GM15510 (cell line): ENCODE results near the gene GLRX.

Experiments used
- POLR2A ChIP-seq: IDR thresholded peaks from 3 replicates; pipeline ENCODE4 v1.6.1; 2011; ENCODE audit warnings: borderline replicate concordance; ENCODE audit not compliant: insufficient read length; ENCODE audit errors: extremely low read depth

GLRX gene

DNA sequence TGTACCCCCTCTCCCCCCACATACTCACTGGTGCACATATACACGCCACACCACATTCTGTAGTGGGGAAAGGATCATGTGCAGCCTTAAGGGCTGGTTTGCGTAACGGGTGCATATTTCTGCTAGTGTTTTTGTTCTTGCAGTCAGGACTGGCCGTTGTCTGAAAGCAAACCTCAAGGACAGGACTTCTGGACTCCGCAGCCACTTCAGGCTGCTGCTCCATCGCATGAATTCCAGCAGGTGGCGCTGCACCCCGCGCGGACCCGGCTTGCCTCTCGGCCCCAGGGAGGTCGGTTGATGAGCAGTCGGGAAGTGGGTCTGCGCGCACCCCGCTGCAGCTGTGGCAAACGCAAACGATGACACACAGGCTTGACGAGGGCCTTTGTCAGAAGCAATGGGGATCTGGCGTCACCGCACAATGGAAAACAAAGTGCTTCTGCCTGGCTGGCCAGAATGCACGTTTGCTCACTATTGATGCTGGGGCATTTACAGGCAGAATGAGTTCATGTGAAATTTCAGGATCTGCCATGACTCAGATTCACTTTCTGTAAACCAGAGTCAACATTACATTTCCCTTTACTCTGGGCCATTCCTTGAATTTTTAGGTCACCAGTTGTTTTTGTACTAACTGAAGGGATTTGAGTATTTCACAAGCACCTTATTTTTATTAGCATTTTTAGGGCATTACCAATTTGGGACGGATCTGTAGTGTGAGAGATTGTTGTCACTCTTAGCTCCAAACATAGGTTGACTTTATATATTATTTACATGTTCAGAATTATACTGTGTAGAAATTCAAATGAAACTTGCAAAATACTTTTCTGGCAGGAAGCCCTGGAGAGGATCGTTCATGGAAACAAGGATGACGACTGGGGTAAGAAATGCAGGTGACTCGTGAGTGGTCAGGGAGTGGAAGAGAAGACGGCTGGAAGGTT, 36.4 kb upstream of the GLRX start:
- TF ChIP-seq POLR2A, result no peak

- no peak for TF ChIP-seq POLR2A
Observed at GRCh38 chr5:95858023-95858461, 35.5 kb upstream of the GLRX start.

GRCh38 chr5:95857185-95857945, 34.8 kb upstream of the GLRX start:
- TF ChIP-seq POLR2A, result no peak

DNA sequence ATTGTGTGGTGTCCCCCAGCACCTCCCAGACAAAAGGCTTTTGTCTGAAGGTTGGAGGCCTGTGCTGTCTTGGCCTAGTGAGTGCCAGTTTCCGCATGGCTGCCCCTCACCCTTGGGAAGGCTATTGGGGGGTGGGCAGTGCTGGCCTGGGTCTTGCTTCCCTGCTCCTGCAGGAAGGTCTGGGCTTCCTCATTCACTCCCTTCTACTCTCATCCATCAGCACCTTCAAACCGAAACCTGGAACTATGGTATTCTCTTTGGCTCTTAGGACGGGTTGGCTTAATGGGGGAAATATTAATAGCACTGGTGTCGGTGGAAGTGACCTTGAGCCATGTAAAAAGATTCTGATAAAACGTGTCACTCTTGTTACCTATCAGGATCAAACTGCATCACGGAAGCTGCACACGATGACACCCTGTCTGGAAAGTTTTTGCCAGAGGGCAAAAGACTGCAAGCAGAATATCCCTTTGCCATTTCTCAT, 34.0 kb upstream of the GLRX start:
- no peak for TF ChIP-seq POLR2A

- TF ChIP-seq POLR2A, result no peak
Observed at GRCh38 chr5:95853490-95853889, 31.0 kb upstream of the GLRX start.

GRCh38 chr5:95852567-95852966, 30.0 kb upstream of the GLRX start:
- TF ChIP-seq POLR2A, result no peak

DNA sequence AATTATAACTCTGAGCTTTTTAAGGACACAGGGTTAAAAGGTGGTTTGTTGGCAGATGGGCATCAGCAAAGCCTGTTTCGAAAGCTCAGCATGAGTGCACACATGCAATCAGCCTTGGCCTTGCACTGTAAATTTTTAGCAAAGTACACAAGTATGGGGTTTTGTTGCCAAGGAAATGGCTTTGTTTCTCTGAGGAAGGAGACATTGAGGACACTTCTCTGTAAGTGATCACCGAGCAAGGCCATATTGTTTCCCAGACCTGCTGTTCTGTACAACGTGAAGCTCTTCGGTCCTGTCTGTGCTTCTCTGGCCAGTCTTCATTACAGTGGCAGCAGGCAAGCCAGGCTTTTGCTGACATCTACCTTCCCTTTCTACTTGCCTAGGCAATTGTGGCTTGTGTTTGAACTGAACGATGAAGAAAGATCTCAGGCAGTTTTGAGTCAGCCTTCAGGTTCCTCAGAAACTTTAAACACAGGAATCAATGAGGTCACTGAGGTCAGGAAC, 27.9 kb upstream of the GLRX start:
- no peak for TF ChIP-seq POLR2A

- no peak for TF ChIP-seq POLR2A
Observed at GRCh38 chr5:95848701-95849100, 26.2 kb upstream of the GLRX start.

- no peak for TF ChIP-seq POLR2A
Observed at GRCh38 chr5:95847261-95847592, 24.7 kb upstream of the GLRX start.

DNA sequence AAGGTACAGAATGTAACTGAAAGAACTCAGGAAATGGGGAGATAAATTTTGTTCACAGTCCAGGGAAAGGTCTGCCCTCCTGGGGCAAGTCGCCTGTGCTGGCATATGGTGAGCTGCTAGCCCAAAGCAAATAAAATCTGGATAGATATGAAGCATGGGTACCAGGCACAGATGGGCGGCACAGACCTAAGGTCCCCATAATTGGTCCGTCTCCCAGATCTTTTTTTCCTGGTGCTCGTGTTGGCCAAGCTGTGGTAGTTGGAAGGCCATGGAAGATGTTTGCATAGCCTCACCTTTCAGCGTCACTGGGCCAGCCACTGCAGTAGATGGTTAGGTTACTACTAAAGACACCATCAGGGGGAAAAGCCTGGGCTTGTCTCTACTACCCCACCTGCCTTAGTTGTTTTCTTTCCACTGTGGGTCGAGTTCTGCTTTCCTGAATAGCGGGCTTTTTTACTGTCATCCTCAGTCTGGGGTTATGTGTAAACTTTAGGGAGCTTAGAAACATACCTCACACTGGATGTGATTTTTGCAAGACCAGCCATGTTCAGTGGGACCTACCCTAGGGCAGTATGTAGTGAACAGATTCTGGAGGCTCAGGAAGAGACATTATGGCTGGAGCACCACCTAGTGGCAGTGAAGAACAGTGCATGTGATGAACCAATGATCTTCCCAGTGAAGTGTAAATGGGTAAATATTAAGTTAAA, 24.2 kb upstream of the GLRX start:
- no peak for TF ChIP-seq POLR2A

GRCh38 chr5:95845391-95845790, 22.9 kb upstream of the GLRX start:
- TF ChIP-seq POLR2A, result no peak

DNA sequence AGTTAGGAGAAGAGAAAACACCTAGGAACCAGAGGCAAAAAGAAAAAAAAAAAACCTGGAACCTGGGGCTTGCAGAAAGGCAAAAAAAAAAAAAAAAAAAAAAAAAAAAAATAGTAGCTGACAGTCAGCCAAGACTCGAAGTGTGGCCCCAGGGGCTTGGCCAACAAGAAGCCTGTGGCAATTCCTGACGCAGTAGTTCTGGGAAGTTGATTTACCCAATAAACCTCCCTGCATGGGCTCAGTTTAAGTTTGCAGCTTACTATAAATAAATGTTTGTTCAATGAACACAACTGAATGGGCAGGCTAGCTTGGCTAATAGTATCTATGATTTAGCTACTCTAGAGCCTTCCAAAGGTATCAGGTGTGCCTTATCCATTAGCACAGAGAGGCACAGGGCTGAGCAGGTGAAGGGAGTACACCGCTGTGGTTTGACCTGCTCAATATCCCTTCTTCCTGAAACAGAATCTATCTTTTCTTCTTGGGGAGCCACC, 21.3 kb upstream of the GLRX start:
- TF ChIP-seq POLR2A, result no peak

- no peak for TF ChIP-seq POLR2A
Observed at GRCh38 chr5:95842854-95843544, 20.5 kb upstream of the GLRX start.
